NCI-H2227 (cell line): ENCODE measurements around the gene KCTD5.
"Not testable (repeated sequence)": the region's sequence is repeated elsewhere in the genome, so short reads cannot be mapped to it uniquely, and the experiment has no call there.

Experiments used
- DNase-seq: peaks from one replicate; lab custom pipeline; 2025; ENCODE audit not compliant: unreplicated experiment; lab: John Stamatoyannopoulos, UW

Gene KCTD5

DNA sequence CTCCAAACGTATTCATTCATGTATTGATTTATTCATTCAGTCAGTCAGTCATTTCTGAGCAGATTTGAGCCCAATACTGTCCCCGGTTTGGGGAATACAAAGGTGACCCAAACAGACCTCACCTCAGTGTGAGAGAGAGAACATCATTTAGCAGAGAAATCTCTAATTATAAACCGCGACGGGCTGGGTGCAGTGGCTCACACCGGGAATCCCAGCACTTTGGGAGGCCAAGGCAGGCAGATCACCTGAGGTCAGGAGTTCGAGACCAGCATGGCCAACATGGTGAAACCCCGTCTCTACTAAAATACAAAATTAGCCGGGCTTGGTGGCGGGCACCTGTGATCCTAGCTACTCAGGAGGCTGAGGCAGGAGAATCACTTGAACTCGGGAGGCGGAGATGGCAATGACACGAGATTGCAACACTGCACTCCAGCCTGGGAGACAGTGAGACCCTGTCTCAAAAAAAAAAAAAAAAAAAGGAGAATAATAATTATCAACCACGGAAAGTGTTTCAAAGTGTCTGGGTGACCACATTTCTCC is 39.4 kb downstream of the KCTD5 start:
- DNase-seq = not testable (repeated sequence)

DNA sequence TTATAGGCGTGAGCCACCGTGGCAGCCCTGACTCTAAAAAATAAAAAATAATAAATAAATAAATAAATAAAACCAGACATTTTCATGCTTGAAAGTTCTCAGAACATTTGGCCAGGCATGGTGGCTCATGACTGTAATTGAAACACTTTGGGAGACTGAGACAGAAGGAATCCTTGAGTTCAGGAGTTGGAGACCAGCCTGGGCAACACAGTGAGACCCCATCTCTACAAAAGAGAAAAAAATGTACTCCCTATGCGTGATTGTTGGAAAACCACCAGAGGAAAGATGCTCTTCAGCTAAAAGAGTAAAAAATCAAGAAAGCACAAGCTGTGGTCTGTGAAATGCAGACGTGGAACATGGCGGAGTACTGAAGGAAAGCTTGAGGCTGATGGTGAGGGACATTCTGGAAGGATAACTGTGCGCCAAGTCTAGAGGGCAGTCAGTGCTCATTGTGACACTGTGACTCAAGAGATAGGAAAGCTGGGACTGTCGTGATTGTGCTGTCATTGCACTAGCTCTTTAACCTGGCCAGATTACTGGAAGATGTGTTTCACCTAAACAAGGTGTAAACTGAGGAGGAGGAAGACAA is 41.9 kb downstream of the KCTD5 start:
- DNase-seq = no peak

- no peak for DNase-seq
Observed at GRCh38 chr16:2724816-2725348, 42.6 kb downstream of the KCTD5 start.

DNA sequence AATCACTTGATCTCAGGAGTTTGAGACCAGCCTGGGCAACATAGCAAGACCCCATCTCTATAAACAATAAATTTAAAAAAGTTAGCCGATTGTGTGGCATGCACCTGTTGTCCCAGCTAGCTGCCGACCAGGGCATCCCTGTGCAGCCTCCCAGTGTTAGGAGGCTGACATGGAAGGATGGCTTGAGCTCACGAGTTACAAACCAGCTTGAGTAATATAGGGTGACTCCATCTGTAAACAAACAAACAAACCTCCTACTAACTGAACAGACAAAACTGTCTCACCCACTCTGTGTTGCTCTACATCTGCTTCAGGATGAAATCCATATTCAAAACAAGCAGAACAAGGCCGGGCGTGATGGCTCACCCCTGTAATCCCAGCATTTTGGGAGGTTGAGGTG is 44.6 kb downstream of the KCTD5 start:
- DNase-seq = no peak

- no peak for DNase-seq
Observed at GRCh38 chr16:2728034-2728433, 45.7 kb downstream of the KCTD5 start.

DNA sequence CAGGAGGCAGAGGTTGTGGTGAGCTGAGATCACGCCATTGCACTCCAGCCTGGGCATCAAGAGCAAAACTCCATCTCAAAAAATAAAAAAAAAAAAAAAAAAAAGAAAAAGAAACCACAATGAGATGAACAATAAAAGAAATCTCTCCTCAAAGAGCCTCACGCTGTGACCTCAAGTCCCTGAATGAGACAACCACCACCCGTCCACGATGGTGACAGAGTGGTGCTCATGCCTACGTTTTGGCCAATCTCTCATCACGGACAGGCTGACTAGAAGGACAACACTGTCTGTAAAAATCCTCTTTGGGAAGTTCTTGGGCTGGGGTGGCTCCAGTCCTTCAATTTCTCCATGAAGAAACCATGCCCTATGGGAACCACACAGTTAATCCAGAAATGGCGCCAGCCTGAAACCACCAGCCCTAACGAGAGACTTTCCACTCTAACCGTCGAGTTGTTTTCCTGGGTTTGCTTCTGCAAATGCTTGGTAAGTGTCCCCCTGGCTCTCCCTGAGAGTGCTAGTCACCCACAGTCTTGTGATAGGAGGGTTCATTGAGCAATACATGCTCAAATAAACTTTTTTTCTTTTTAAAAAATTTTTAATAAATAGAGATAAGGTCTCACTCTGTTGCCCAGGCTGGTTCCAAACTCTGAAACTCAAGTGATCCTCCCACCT is 52.7 kb downstream of the KCTD5 start:
- no peak for DNase-seq

DNA sequence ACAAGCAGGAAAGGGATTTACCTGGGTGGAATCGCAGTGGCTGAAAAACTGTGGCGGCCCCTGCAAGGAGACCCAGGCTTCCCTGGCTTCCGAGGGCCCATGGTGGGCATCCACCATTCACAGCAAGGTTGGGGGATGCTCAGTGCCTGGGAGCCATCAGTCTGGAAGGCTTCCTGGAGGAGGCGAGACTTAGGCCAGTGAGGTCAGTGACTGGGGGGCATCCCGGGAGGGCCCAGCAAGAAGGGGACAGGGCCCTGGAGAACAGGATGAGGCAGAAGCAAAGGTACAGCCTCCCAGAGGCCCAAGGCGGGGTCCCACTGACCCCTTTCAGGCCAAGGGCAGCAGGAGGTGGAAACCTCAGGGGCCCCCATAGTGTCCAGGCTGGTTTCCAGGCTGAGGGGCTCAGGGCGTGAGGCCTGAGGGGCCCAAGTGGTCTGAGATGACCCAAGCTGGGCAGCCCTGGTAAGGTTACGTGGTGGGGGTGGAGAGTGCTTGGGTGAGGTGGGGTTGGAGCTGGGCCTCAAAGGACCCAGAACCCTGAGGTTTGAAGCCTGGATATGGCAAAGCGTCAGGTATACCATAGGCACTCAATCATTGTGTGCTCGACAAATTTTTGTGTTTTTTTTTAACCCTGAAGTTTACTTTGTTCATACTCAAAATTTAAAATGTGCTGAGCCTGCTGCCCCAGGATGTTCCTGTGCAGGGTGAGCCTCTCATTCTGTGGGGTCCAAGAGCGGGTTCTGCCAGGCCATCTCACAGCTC is 54.3 kb downstream of the KCTD5 start:
- no peak for DNase-seq

DNA sequence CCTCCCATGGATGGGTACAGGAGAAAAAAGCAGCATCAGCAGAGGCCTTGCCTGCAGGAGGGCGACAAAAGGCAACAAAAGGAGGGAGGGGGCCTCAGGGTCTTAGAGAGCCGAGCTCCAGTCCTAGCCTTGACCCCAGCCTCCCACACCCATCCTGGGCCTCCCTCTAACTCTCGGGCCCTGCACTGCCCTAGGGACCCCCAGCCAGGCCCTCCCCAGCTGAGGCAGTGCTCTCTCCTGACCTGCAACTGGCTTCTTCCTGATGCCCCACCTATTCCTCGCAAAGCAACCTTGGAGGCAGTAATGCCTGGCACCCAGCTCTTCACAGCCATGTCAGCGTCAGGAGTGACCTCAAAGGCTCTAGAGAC is 54.9 kb downstream of the KCTD5 start:
- DNase-seq = no peak

DNA sequence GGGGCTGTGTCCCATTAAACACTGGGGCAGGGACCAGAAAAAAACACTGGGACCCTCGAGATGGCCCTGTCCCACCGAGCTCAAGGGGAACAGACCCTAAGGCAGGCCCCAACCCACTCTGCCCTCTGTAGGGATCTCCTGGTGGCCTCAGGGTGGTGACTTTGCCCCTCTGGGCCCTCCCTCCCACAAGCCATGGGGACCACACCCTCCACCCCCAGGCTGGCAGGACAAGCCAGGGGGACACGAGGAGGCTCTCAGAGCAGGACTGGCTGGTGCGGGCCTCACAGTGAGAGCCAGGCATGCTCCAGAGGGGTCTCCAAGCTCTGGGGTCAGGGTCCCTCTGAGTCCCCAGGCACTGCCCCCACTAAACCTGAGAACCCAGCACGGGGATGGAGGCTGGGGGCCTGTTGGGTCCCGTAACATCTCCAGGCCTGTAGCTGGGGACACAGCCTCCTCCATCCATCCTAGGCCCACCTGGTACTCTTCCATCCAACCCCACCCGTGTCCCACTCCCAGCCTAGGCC is 55.6 kb downstream of the KCTD5 start:
- no peak for DNase-seq

GRCh38 chr16:2738615-2739014 is 56.3 kb downstream of the KCTD5 start:
- no peak for DNase-seq

DNA sequence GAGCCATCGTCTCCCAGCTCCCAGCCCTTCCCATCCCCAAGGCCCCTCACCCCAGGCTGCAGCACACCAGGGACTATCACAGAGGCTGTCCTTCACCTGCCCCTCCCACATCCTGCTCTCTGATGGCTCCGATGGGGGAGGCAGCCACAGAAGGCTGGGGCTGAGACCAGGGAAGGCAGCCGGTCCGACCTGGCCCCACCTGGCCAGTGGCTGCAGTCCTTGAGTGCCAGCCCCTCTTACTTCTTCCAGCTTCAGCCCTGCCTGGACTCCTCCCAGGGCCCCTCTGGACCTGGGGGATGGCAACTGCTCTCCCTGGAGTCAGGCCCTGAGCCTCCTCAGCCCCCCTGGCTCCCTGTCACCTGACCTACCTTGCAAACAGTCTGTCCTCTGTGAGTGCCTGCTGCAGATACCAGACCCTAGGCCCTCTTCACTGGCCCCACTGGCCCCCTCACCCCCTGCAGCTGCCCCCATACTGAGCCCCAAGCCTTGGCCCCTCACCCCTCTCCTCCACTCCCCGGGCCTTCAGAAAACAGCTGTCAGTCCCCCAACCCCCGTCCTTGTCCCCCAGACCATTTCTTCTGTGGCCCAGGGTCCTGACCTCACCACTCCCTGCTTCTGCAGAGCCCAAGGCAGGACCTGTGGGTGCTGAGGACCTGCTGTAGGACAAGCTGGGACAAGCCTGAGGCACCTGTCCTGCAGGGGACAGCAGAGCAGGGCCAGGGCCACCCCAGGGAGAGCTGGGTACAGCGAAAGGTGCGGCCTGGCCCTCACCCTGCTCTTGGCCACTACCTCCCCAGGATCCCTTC is 57.5 kb downstream of the KCTD5 start:
- no peak for DNase-seq

DNA sequence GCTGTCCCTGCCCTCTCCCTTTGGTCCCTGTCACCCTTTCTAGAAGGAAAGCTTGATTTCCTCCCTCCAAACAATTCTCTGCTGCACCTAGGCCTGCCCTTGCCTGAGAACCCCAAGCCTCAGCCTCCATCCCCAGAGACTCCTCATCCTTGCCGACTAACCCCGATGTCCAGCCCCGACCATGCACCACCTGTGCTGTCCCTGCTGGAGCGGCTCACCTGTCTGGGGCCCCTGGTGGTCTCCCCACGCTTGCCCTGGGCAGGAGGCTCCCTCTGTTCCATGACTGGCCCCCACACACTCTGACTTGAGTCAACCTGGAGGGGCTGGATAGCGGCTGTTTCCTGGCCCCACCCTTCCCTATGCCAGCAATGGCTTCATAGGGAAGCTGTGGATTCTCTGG is 58.2 kb downstream of the KCTD5 start:
- DNase-seq = no peak

DNA sequence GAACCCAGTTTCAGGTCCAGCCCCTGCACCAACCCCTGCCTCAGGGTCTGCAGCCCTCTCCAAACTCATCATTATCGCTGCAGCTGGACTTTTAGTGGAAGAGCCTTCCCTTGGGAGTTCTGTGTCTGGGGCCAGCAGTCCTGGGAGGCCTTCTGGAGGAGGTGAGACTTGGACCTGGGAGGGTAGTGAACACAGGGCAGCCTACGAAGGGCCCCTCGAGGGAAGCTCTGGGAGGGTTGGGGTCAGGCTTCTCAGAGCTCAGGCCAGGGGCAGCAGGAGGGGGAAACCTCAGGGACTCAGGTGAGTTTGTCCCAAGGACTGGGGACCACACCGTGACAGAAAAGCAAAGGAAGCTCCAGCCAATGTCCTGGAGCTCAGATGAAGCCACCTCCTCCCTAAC is 58.8 kb downstream of the KCTD5 start:
- DNase-seq = no peak

DNA sequence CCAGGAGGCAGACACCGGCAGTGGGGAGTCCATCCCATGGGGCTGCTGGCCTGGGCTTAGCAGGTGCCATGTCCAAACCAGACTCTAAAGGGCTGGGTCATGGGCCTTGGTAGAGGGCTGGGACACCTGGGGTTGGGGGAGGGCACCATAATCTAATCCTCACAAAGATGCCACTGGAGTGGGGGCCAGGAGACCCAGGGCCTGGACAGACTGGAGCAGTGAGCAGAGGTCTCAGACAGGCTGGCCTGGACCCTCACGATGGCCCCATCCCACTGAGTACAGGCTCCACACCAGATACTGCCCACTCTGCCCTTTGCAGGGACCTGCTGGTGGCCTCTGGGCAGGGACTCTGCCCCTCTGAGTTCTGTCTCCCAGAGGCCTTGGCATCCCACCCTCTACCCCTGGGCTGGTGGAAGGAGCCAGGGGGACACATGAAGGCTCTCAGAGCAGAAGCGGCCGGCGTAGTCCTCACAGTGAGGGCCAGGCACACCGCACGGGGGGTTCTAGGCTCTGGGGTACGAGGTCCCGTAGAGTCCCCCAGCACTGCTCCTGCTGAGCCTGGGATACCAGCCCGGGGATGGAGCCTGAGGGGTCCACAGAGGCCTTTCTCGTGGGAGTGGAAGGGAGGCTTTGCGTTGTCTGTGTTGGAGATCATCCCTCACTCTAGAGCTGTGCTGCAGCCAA is 60.1 kb downstream of the KCTD5 start:
- DNase-seq = no peak

GRCh38 chr16:2743007-2743810 is 60.9 kb downstream of the KCTD5 start:
- DNase-seq = no peak

DNA sequence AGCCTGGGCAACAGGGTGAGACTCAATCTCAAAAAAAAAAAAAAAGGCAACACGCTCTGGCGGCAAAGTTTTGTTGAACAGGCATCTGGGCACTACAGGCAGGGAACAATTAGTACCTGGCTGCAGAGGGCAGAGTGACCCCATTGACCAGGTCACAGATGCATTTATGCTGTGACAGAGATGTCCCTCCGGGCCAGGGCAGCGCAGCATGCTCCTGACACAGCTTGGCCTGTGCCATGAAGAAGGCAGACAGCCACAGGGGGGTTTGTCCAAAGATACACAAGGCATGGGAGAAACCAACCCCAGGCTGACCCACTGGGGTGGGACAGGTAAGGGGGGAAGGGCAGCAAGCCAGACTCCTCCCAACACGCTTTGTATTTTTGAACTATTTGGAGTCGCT is 62.4 kb downstream of the KCTD5 start:
- DNase-seq = no peak

GRCh38 chr16:2745116-2745890 is 63.0 kb downstream of the KCTD5 start:
- no peak for DNase-seq

- no peak for DNase-seq
Observed at GRCh38 chr16:2745961-2746360, 63.6 kb downstream of the KCTD5 start.
